HUES64 (cell line): ENCODE results near the gene KCNK3. TPM values are rescaled to one million over a fixed set of nuclear protein-coding genes. Genes with fewer than 3 reads are reported as not detected.
A peak's percentile ranks its signal among the peaks of the same experiment; 100 is the strongest.

Experiments used
- H3K27ac ChIP-seq: 2 replicates; pipeline ENCODE4 v1.7.0; 2013; ENCODE audit warnings: low read depth, low read length, inconsistent platforms
- H3K27me3 ChIP-seq: 2 replicates; pipeline ENCODE4 v1.6.1; 2013; ENCODE audit warnings: mild to moderate bottlenecking, low read length; ENCODE audit not compliant: insufficient read depth
- H3K36me3 ChIP-seq: 2 replicates; pipeline ENCODE4 v1.6.1; 2013; ENCODE audit warnings: mild to moderate bottlenecking, low read length; ENCODE audit not compliant: insufficient read depth
- H3K4me1 ChIP-seq: 2 replicates; pipeline ENCODE4 v1.6.1; 2013; ENCODE audit warnings: mild to moderate bottlenecking, low read length, moderate library complexity; ENCODE audit not compliant: insufficient read depth
- H3K4me3 ChIP-seq: 2 replicates; pipeline ENCODE4 v1.5.1; 2013; ENCODE audit warnings: mild to moderate bottlenecking, low read length, moderate library complexity
- H3K9ac ChIP-seq: 2 replicates; pipeline ENCODE4 v1.6.1; 2013; ENCODE audit warnings: mild to moderate bottlenecking, low read depth, low read length
- H3K9me3 ChIP-seq: 2 replicates; pipeline ENCODE4 v1.6.1; 2013; ENCODE audit warnings: low read depth, low read length; ENCODE audit not compliant: insufficient read depth
- WGBS: fragments of 150-250, 120-280 bp; methylation state at CpG from one replicate; pipeline ENCODE4 v1.1.7; 2013; ENCODE audit warnings: missing lambda C conversion rate; 5-methylcytosine and 5-hydroxymethylcytosine counted together
- polyA plus RNA-seq, 2 experiments: library from polyadenylated mRNA; stranded (reverse); fragments of 50-300 nt; gene quantifications; one replicate each; pipeline ENCODE4 v1.2.3, GENCODE V29; 2013

The KCNK3 gene
- 0.20 TPM for polyA plus RNA-seq (2013, experiment 1 of 2)
- polyA plus RNA-seq (2013, experiment 2 of 2), result 0.44 TPM

- WGBS, result 2% methylated on average over 50 of the region's 64 CpGs
- Histone ChIP-seq H3K27ac (no peak within 1 kb of the TSS), H3K27me3 (peaks cover 88% of the 10 kb centered on the region), H3K36me3 (no peaks in the 10 kb centered on the region), H3K9me3 (no peaks in the 10 kb centered on the region), H3K4me3 (peak within 1 kb of the TSS; percentile 52), H3K4me1 (peaks cover 5% of the 10 kb centered on the region; the same call in 1 of the 2 replicates), H3K9ac (0 out of 2 replicates have a peak within 1 kb of the TSS, but pooled peaks have one; percentile 46)
Observed at GRCh38 chr2:26692279-26692896, at the start of gene KCNK3. Gene KCNK3, plus strand, starts transcription at chr2:26692722. Its CDS starts 154 bp downstream, at chr2:26692876.

GRCh38 chr2:26644188-26644835 is 48.2 kb upstream of the KCNK3 start:
- Histone ChIP-seq H3K4me1 (peaks cover 6% of the 10 kb centered on the region), H3K27me3 (no peaks in the 10 kb centered on the region), H3K27ac (no peak overlapping the region), H3K9me3 (no peaks in the 10 kb centered on the region), H3K9ac (no peak overlapping the region), H3K36me3 (no peaks in the 10 kb centered on the region), H3K4me3 (no peak overlapping the region)
- 88% methylated on average over 13 of the region's 13 CpGs for WGBS

DNA sequence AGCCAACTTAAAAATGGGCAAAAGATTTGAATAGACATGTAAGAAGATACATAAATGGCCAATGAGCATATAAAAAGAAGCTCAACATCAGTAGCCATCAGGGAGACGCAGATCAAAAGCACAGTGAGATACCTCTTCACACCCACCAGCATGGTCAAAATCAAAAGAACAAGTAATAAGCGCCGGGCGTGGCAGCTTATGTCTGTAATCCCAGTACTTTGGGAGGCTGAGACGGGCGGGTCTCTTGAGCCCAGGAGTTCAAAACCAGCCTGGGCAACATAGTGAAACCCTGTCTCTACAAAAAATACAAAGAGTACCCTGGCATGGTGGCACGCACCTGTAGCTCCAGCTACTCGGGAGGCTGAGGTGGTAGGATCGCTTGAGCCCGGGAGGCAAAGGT is 46.8 kb upstream of the KCNK3 start:
- Histone ChIP-seq H3K36me3 (no peaks in the 10 kb centered on the region), H3K9ac (no peak overlapping the region), H3K4me3 (no peak overlapping the region), H3K9me3 (no peaks in the 10 kb centered on the region), H3K27ac (no peak overlapping the region), H3K4me1 (peaks cover 6% of the 10 kb centered on the region; the same call in 1 of the 2 replicates), H3K27me3 (no peaks in the 10 kb centered on the region)
- WGBS, result 90% methylated on average over 10 of the region's 10 CpGs

- H3K4me1 ChIP-seq, result peaks cover 6% of the 10 kb centered on the region; the same call in 1 of the 2 replicates
- WGBS, result 69% methylated on average over 6 of the region's 6 CpGs
Observed at GRCh38 chr2:26646986-26647672, 45.4 kb upstream of the KCNK3 start.

GRCh38 chr2:26647981-26648380 is 44.5 kb upstream of the KCNK3 start:
- 82% methylated on average over 3 of the region's 3 CpGs for WGBS
- Histone ChIP-seq H3K27me3 (no peaks in the 10 kb centered on the region), H3K4me1 (peaks cover 6% of the 10 kb centered on the region; the same call in 1 of the 2 replicates)

More at GRCh38 chr2:26646986-26647672, 45.4 kb upstream of the KCNK3 start:
- Histone ChIP-seq H3K9me3 (no peaks in the 10 kb centered on the region), H3K4me3 (no peak overlapping the region), H3K27ac (peak overlapping the region; percentile 5; the same call in 1 of the 2 replicates), H3K27me3 (no peaks in the 10 kb centered on the region), H3K36me3 (no peaks in the 10 kb centered on the region), H3K9ac (no peak overlapping the region)

GRCh38 chr2:26648516-26648915 is 44.0 kb upstream of the KCNK3 start:
- no peak overlapping the region for H3K4me3 ChIP-seq
- WGBS, result 93% methylated on average over 6 of the region's 6 CpGs

More at GRCh38 chr2:26647981-26648380, 44.5 kb upstream of the KCNK3 start:
- H3K27ac ChIP-seq, result no peak overlapping the region
- no peaks in the 10 kb centered on the region for H3K36me3 ChIP-seq
- H3K4me3 ChIP-seq, result no peak overlapping the region
- no peaks in the 10 kb centered on the region for H3K9me3 ChIP-seq
- no peak overlapping the region for H3K9ac ChIP-seq

DNA sequence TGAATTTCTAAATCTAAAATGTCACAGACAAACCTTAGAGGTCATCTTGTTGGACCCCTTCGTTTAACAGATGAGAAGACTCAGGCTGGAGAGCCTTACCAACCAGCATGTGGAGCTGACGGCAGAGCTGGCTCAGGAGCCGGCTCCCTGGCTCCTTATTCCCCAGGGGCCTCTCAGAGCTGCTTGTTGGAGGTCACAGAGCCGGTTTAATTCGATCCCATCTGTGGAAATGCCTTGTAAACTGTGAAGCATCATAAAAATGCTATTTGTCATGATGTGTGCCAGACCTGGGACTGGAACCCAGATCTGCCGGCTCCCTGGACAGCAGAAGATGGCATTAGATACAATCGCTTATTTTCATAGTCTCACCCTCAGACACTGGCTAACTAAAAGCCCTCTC is 43.2 kb upstream of the KCNK3 start:
- Histone ChIP-seq H3K36me3 (no peaks in the 10 kb centered on the region), H3K9me3 (no peaks in the 10 kb centered on the region), H3K27me3 (no peaks in the 10 kb centered on the region), H3K4me1 (peaks cover 10% of the 10 kb centered on the region; the same call in 1 of the 2 replicates), H3K27ac (no peak overlapping the region), H3K9ac (no peak overlapping the region), H3K4me3 (no peak overlapping the region)
- WGBS, result 90% methylated on average over 7 of the region's 7 CpGs

More at GRCh38 chr2:26648516-26648915, 44.0 kb upstream of the KCNK3 start:
- H3K9ac ChIP-seq, result no peak overlapping the region
- no peaks in the 10 kb centered on the region for H3K36me3 ChIP-seq
- H3K4me1 ChIP-seq, result peaks cover 6% of the 10 kb centered on the region; the same call in 1 of the 2 replicates
- H3K27me3 ChIP-seq, result no peaks in the 10 kb centered on the region
- H3K27ac ChIP-seq, result no peak overlapping the region
- H3K9me3 ChIP-seq, result no peaks in the 10 kb centered on the region

GRCh38 chr2:26649992-26650712 is 42.4 kb upstream of the KCNK3 start:
- Histone ChIP-seq H3K36me3 (no peaks in the 10 kb centered on the region), H3K9ac (no peak overlapping the region), H3K4me1 (peaks cover 15% of the 10 kb centered on the region; the same call in 1 of the 2 replicates), H3K4me3 (no peak overlapping the region), H3K9me3 (no peaks in the 10 kb centered on the region), H3K27me3 (no peaks in the 10 kb centered on the region), H3K27ac (no peak overlapping the region)
- 87% methylated on average over 12 of the region's 12 CpGs for WGBS

- H3K27ac ChIP-seq, result no peak overlapping the region
- 93% methylated on average over 12 of the region's 12 CpGs for WGBS
- H3K9ac ChIP-seq, result no peak overlapping the region
Observed at GRCh38 chr2:26650713-26651469, 41.6 kb upstream of the KCNK3 start.

GRCh38 chr2:26651470-26651771 is 41.1 kb upstream of the KCNK3 start:
- 94% methylated on average over 7 of the region's 7 CpGs for WGBS
- Histone ChIP-seq H3K36me3 (no peaks in the 10 kb centered on the region), H3K27ac (no peak overlapping the region), H3K27me3 (no peaks in the 10 kb centered on the region), H3K4me3 (no peak overlapping the region), H3K9me3 (no peaks in the 10 kb centered on the region), H3K9ac (no peak overlapping the region), H3K4me1 (peaks cover 15% of the 10 kb centered on the region; the same call in 1 of the 2 replicates)

More at GRCh38 chr2:26650713-26651469, 41.6 kb upstream of the KCNK3 start:
- H3K36me3 ChIP-seq, result no peaks in the 10 kb centered on the region
- H3K27me3 ChIP-seq, result no peaks in the 10 kb centered on the region
- H3K4me3 ChIP-seq, result no peak overlapping the region
- H3K4me1 ChIP-seq, result peaks cover 15% of the 10 kb centered on the region; the same call in 1 of the 2 replicates
- no peaks in the 10 kb centered on the region for H3K9me3 ChIP-seq
